Activated naive CD4-positive, alpha-beta T cell treated with anti-CD3 and anti-CD28 coated beads, Interleukin-2, amount 50 U/mL, for 24 hours (primary cell): ENCODE data around the gene PLCD3.
A peak's percentile ranks its signal among the peaks of the same experiment; 100 is the strongest.

Source experiments
- H3K27ac Mint-ChIP-seq: one replicate; pipeline ENCODE4 v1.8.0; 2021; ENCODE audit warnings: mild to moderate bottlenecking, mixed read lengths
- H3K27me3 Mint-ChIP-seq: one replicate; pipeline ENCODE4 v1.8.0; 2021; ENCODE audit warnings: mixed read lengths
- H3K36me3 Mint-ChIP-seq: one replicate; pipeline ENCODE4 v1.8.0; 2021; ENCODE audit warnings: mixed read lengths
- H3K4me1 Mint-ChIP-seq: one replicate; pipeline ENCODE4 v1.8.0; 2021; ENCODE audit warnings: mixed read lengths
- H3K4me3 Mint-ChIP-seq: one replicate; pipeline ENCODE4 v1.8.0; 2021; ENCODE audit warnings: mild to moderate bottlenecking, mixed read lengths
- H3K9me3 Mint-ChIP-seq: one replicate; pipeline ENCODE4 v1.8.0; 2021; ENCODE audit warnings: mixed read lengths

The PLCD3 gene

GRCh38 chr17:45107293-45108010 lies 24.9 kb downstream of the PLCD3 start:
- no peak overlapping the region for H3K4me3 Mint-ChIP-seq
- H3K27ac Mint-ChIP-seq: no peak overlapping the region
- no peaks in the 10 kb centered on the region for H3K9me3 Mint-ChIP-seq
- no peaks in the 10 kb centered on the region for H3K27me3 Mint-ChIP-seq
- H3K36me3 Mint-ChIP-seq: peaks cover 2% of the 10 kb centered on the region
- no peaks in the 10 kb centered on the region for H3K4me1 Mint-ChIP-seq

- H3K27ac Mint-ChIP-seq: no peak overlapping the region
- H3K27me3 Mint-ChIP-seq: no peaks in the 10 kb centered on the region
- no peak overlapping the region for H3K4me3 Mint-ChIP-seq
- H3K9me3 Mint-ChIP-seq: no peaks in the 10 kb centered on the region
- H3K4me1 Mint-ChIP-seq: no peaks in the 10 kb centered on the region
- H3K36me3 Mint-ChIP-seq: peaks cover 4% of the 10 kb centered on the region
These were observed 25.7 kb downstream of the PLCD3 start for GRCh38 chr17:45106582-45106981.

- H3K4me3 Mint-ChIP-seq: no peak overlapping the region
- no peaks in the 10 kb centered on the region for H3K27me3 Mint-ChIP-seq
- no peaks in the 10 kb centered on the region for H3K9me3 Mint-ChIP-seq
- H3K27ac Mint-ChIP-seq: no peak overlapping the region
- no peaks in the 10 kb centered on the region for H3K4me1 Mint-ChIP-seq
- peaks cover 4% of the 10 kb centered on the region for H3K36me3 Mint-ChIP-seq
These were observed 26.2 kb downstream of the PLCD3 start for GRCh38 chr17:45106096-45106495.

- Mint-ChIP-seq H3K9me3 (no peaks in the 10 kb centered on the region), H3K36me3 (peaks cover 4% of the 10 kb centered on the region), H3K4me3 (no peak overlapping the region), H3K4me1 (no peaks in the 10 kb centered on the region), H3K27me3 (no peaks in the 10 kb centered on the region), H3K27ac (no peak overlapping the region)
These were observed 27.2 kb downstream of the PLCD3 start for GRCh38 chr17:45104907-45105624.

GRCh38 chr17:45104497-45104896 lies 27.8 kb downstream of the PLCD3 start:
- Mint-ChIP-seq H3K4me3 (no peak overlapping the region), H3K27ac (no peak overlapping the region), H3K36me3 (peaks cover 4% of the 10 kb centered on the region), H3K27me3 (no peaks in the 10 kb centered on the region), H3K4me1 (no peaks in the 10 kb centered on the region), H3K9me3 (no peaks in the 10 kb centered on the region)

GRCh38 chr17:45104029-45104428 lies 28.3 kb downstream of the PLCD3 start:
- no peak overlapping the region for H3K27ac Mint-ChIP-seq
- no peaks in the 10 kb centered on the region for H3K27me3 Mint-ChIP-seq
- H3K9me3 Mint-ChIP-seq: no peaks in the 10 kb centered on the region
- peaks cover 6% of the 10 kb centered on the region for H3K36me3 Mint-ChIP-seq
- no peak overlapping the region for H3K4me3 Mint-ChIP-seq
- peaks cover 2% of the 10 kb centered on the region for H3K4me1 Mint-ChIP-seq

GRCh38 chr17:45103269-45103795 lies 29.0 kb downstream of the PLCD3 start:
- H3K9me3 Mint-ChIP-seq: no peaks in the 10 kb centered on the region
- H3K27ac Mint-ChIP-seq: no peak overlapping the region
- H3K36me3 Mint-ChIP-seq: peaks cover 6% of the 10 kb centered on the region
- H3K27me3 Mint-ChIP-seq: no peaks in the 10 kb centered on the region
- H3K4me1 Mint-ChIP-seq: peaks cover 5% of the 10 kb centered on the region
- no peak overlapping the region for H3K4me3 Mint-ChIP-seq

GRCh38 chr17:45102856-45103255 lies 29.5 kb downstream of the PLCD3 start:
- Mint-ChIP-seq H3K4me3 (no peak overlapping the region), H3K27ac (no peak overlapping the region), H3K4me1 (peaks cover 5% of the 10 kb centered on the region), H3K27me3 (no peaks in the 10 kb centered on the region), H3K9me3 (no peaks in the 10 kb centered on the region), H3K36me3 (peaks cover 6% of the 10 kb centered on the region)

GRCh38 chr17:45101883-45102811 lies 30.2 kb downstream of the PLCD3 start:
- Mint-ChIP-seq H3K4me1 (peaks cover 5% of the 10 kb centered on the region), H3K27ac (no peak overlapping the region), H3K36me3 (peaks cover 6% of the 10 kb centered on the region), H3K9me3 (no peaks in the 10 kb centered on the region), H3K4me3 (no peak overlapping the region), H3K27me3 (no peaks in the 10 kb centered on the region)

- Mint-ChIP-seq H3K9me3 (no peaks in the 10 kb centered on the region), H3K27ac (no peak overlapping the region), H3K4me1 (peaks cover 5% of the 10 kb centered on the region), H3K27me3 (no peaks in the 10 kb centered on the region), H3K4me3 (no peak overlapping the region), H3K36me3 (peaks cover 6% of the 10 kb centered on the region)
These were observed 30.8 kb downstream of the PLCD3 start for GRCh38 chr17:45101546-45101882.

- H3K4me1 Mint-ChIP-seq: peaks cover 5% of the 10 kb centered on the region
- H3K36me3 Mint-ChIP-seq: peaks cover 9% of the 10 kb centered on the region
- no peaks in the 10 kb centered on the region for H3K9me3 Mint-ChIP-seq
- peak overlapping the region; percentile 62 for H3K27ac Mint-ChIP-seq
- H3K27me3 Mint-ChIP-seq: no peaks in the 10 kb centered on the region
- H3K4me3 Mint-ChIP-seq: no peak overlapping the region
These were observed 33.3 kb downstream of the PLCD3 start for GRCh38 chr17:45098869-45099616.

- Mint-ChIP-seq H3K27me3 (no peaks in the 10 kb centered on the region), H3K27ac (no peak overlapping the region), H3K4me1 (peaks cover 5% of the 10 kb centered on the region), H3K4me3 (no peak overlapping the region), H3K9me3 (no peaks in the 10 kb centered on the region), H3K36me3 (peaks cover 10% of the 10 kb centered on the region)
These were observed 34.0 kb downstream of the PLCD3 start for GRCh38 chr17:45098081-45098868.

- Mint-ChIP-seq H3K36me3 (peaks cover 9% of the 10 kb centered on the region), H3K27me3 (no peaks in the 10 kb centered on the region), H3K27ac (no peak overlapping the region), H3K4me1 (peaks cover 5% of the 10 kb centered on the region), H3K4me3 (no peak overlapping the region), H3K9me3 (no peaks in the 10 kb centered on the region)
These were observed 35.4 kb downstream of the PLCD3 start for GRCh38 chr17:45096926-45097325.

- Mint-ChIP-seq H3K4me1 (peaks cover 5% of the 10 kb centered on the region), H3K27ac (no peak overlapping the region), H3K9me3 (no peaks in the 10 kb centered on the region), H3K36me3 (peaks cover 11% of the 10 kb centered on the region), H3K27me3 (no peaks in the 10 kb centered on the region), H3K4me3 (no peak overlapping the region)
These were observed 36.2 kb downstream of the PLCD3 start for GRCh38 chr17:45096141-45096540.
